IPS DF 4.7 (cell line): ENCODE measurements around the gene NOD2.

Experiments
- DNase-seq: peaks from one replicate; pipeline ENCODE4 v3.0.0-alpha.2; 2013; ENCODE audit warnings: low spot score; ENCODE audit errors: extremely low read depth

Gene NOD2

GRCh38 chr16:50692999-50693781 lies at the start of gene NOD2:
Gene NOD2, plus strand, starts transcription at chr16:50693606. Its CDS starts 5,890 bp downstream, at chr16:50699496.
- DNase-seq = no peak

GRCh38 chr16:50644245-50644644 lies 49.2 kb upstream of the NOD2 start:
- no peak for DNase-seq

- no peak for DNase-seq
Measured at GRCh38 chr16:50644729-50645128, 48.7 kb upstream of the NOD2 start.

GRCh38 chr16:50645563-50646220 lies 47.7 kb upstream of the NOD2 start:
- DNase-seq = no peak

- DNase-seq = no peak
Measured at GRCh38 chr16:50646345-50646744, 47.1 kb upstream of the NOD2 start.

GRCh38 chr16:50651835-50652438 lies 41.5 kb upstream of the NOD2 start:
- no peak for DNase-seq

- DNase-seq = no peak
Measured at GRCh38 chr16:50652836-50653425, 40.5 kb upstream of the NOD2 start.

- no peak for DNase-seq
Measured at GRCh38 chr16:50653633-50654519, 39.5 kb upstream of the NOD2 start.

GRCh38 chr16:50655558-50656055 lies 37.8 kb upstream of the NOD2 start:
- DNase-seq = no peak

- DNase-seq = no peak
Measured at GRCh38 chr16:50657241-50657640, 36.2 kb upstream of the NOD2 start.

GRCh38 chr16:50659806-50660205 lies 33.6 kb upstream of the NOD2 start:
- no peak for DNase-seq

GRCh38 chr16:50662306-50662940 lies 31.0 kb upstream of the NOD2 start:
- DNase-seq = no peak

GRCh38 chr16:50664270-50664669 lies 29.1 kb upstream of the NOD2 start:
- no peak for DNase-seq

- DNase-seq = no peak
Measured at GRCh38 chr16:50665128-50665878, 28.1 kb upstream of the NOD2 start.

GRCh38 chr16:50666658-50667496 lies 26.5 kb upstream of the NOD2 start:
- no peak for DNase-seq

- no peak for DNase-seq
Measured at GRCh38 chr16:50667497-50668367, 25.7 kb upstream of the NOD2 start.

- no peak for DNase-seq
Measured at GRCh38 chr16:50668368-50669008, 24.9 kb upstream of the NOD2 start.
